Thoracic aorta (tissue), 2 donors: ENCODE data around the gene AGXT. TPM values are rescaled to one million over a fixed set of nuclear protein-coding genes. Genes with fewer than 3 reads are reported as not detected.

Experiments
- ATAC-seq: fragments of 150-250 bp; one replicate; pipeline ENCODE4 v1.8.0; 2017; ENCODE audit warnings: low read depth; ENCODE audit not compliant: insufficient number of reproducible peaks, low FRiP score
- DNase-seq: peaks from one replicate; pipeline ENCODE4 v3.0.0-alpha.2; 2020; ENCODE audit warnings: low spot score
- H3K27ac ChIP-seq, 2 donors: fragments of 200-600 bp; sonication (generic); 1 replicate in 1 of 2; 2 replicates in 1 of 2; pipeline ENCODE4 v1.5.1; 2016; ENCODE audit warnings: mild to moderate bottlenecking in 2 of 2, moderate library complexity in 2 of 2
- H3K27me3 ChIP-seq: fragments of 200-600 bp; sonication (generic); replicated peaks from 2 replicates; pipeline ENCODE4 v1.6.0; 2016; ENCODE audit warnings: mild to moderate bottlenecking; ENCODE audit not compliant: insufficient read depth
- H3K36me3 ChIP-seq: fragments of 200-600 bp; sonication (generic); one replicate; pipeline ENCODE4 v1.5.1; 2016
- H3K4me1 ChIP-seq, 2 donors: fragments of 200-600 bp; sonication (generic); 1 replicate in 1 of 2; 2 replicates in 1 of 2; pipeline versions ENCODE4 v1.5.1 to v1.6.0; 2016; ENCODE audit warnings: low read depth in 2 of 2, mild to moderate bottlenecking in 1 of 2; ENCODE audit not compliant: control insufficient read depth in 1 of 2
- H3K4me3 ChIP-seq: fragments of 200-600 bp; sonication (generic); 2 replicates; pipeline ENCODE4 v1.5.1; 2016; ENCODE audit warnings: mild to moderate bottlenecking
- H3K9me3 ChIP-seq: fragments of 200-600 bp; sonication (generic); 2 replicates; pipeline ENCODE4 v1.5.1; 2016
- total RNA-seq, 2 donors: library from RNA; depleted of rRNA; stranded (reverse); fragments of >200 nt; gene quantifications; one replicate each; pipeline versions ENCODE4 v1.1.0 to v1.2.3, GENCODE V29; 2016
- TF ChIP-seq, protein P1 (sequence below): fragments of 200-600 bp; sonication (generic); IDR thresholded peaks from one replicate; pipeline ENCODE4 v1.5.1; 2019; ENCODE audit warnings: antibody characterized with exemption

The AGXT gene
- total RNA-seq, 2 donors from 2014 or later, result not detected

- H3K4me1 ChIP-seq, result no peaks in the 10 kb centered on the region
- H3K9me3 ChIP-seq, result no peaks in the 10 kb centered on the region
- TF ChIP-seq, protein P1, sequence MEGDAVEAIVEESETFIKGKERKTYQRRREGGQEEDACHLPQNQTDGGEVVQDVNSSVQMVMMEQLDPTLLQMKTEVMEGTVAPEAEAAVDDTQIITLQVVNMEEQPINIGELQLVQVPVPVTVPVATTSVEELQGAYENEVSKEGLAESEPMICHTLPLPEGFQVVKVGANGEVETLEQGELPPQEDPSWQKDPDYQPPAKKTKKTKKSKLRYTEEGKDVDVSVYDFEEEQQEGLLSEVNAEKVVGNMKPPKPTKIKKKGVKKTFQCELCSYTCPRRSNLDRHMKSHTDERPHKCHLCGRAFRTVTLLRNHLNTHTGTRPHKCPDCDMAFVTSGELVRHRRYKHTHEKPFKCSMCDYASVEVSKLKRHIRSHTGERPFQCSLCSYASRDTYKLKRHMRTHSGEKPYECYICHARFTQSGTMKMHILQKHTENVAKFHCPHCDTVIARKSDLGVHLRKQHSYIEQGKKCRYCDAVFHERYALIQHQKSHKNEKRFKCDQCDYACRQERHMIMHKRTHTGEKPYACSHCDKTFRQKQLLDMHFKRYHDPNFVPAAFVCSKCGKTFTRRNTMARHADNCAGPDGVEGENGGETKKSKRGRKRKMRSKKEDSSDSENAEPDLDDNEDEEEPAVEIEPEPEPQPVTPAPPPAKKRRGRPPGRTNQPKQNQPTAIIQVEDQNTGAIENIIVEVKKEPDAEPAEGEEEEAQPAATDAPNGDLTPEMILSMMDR, result no peak
- DNase-seq (no peak), ATAC-seq (no peak)
- no peaks in the 10 kb centered on the region for H3K27me3 ChIP-seq
- no peak overlapping the region for H3K27ac ChIP-seq
- H3K4me3 ChIP-seq, result no peak overlapping the region
- no peaks in the 10 kb centered on the region for H3K36me3 ChIP-seq
Measured at GRCh38 chr2:240906911-240907590, 38.4 kb downstream of the AGXT start.

- H3K27ac ChIP-seq, result no peak overlapping the region
- no peaks in the 10 kb centered on the region for H3K9me3 ChIP-seq
- DNase-seq, result no peak
- TF ChIP-seq, protein P1, result no peak
- ATAC-seq, result no peak
- H3K4me3 ChIP-seq, result no peak overlapping the region
- H3K36me3 ChIP-seq, result no peaks in the 10 kb centered on the region
- H3K4me1 ChIP-seq, result peaks cover 6 to 12% of the 10 kb centered on the region in 2 donors
- no peaks in the 10 kb centered on the region for H3K27me3 ChIP-seq
Measured at GRCh38 chr2:240909216-240909974, 40.8 kb downstream of the AGXT start.

- H3K4me3 ChIP-seq, result no peak overlapping the region
- H3K9me3 ChIP-seq, result no peaks in the 10 kb centered on the region
- H3K4me1 ChIP-seq, result peaks cover 12 to 17% of the 10 kb centered on the region in 2 donors
- no peaks in the 10 kb centered on the region for H3K36me3 ChIP-seq
- no peaks in the 10 kb centered on the region for H3K27me3 ChIP-seq
- no peak overlapping the region for H3K27ac ChIP-seq
- no peak for DNase-seq
- TF ChIP-seq, protein P1, result no peak
- no peak for ATAC-seq
Measured at GRCh38 chr2:240911641-240912265, 43.1 kb downstream of the AGXT start.

DNA sequence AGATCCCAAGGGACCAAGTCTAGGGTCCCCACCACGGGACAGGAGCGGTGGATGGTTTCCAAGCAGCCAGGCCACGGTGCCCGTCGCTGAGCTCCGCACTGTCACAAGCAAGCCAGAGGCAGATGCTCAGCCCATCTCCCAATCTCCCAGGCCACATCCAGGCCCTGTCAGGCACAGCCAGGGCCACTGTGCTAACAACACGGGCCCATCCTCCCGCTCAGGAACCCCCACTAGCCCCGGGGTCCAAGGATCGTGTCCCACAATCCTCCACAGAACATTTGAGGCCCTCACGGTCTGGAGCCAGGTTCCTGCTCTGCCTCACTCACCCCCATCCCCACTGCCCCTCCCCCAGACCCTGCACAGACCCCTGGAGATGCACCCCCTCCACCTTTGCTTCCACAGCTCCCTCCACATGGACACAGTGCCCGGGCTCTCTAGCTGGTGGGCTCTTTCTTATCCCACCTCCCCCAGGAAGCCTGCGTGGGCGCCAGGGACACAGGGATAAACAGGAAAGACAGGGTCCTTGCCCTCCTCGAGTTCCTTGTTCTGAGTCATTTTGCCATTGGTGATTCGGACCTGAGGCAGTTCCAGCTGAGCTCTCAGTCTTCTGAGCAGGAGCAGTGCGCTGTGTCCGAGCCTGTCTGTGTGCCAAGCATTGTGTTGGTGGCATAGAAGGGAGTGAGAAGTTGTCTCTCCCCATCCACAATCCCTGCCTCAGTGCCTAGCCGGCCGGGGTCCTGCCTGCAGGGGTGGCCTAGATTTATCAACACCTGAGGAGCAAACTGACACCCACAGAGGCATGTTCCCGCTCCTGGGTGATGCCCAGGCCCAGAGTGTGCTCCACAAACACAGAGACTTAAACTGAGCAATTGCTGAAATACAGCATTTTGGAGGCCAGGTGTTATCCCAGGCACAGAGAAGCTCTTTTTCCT lies 44.5 kb downstream of the AGXT start:
- no peaks in the 10 kb centered on the region for H3K36me3 ChIP-seq
- no peaks in the 10 kb centered on the region for H3K27me3 ChIP-seq
- peaks cover 12 to 25% of the 10 kb centered on the region in 2 donors for H3K4me1 ChIP-seq
- DNase-seq (no peak), ATAC-seq (no peak)
- no peaks in the 10 kb centered on the region for H3K9me3 ChIP-seq
- H3K27ac ChIP-seq, result no peak overlapping the region
- no peak overlapping the region for H3K4me3 ChIP-seq
- TF ChIP-seq, protein P1, result no peak
